Right lobe of liver (tissue), 6 donors: ENCODE results near the gene PSMB1. TPM values are rescaled to one million over a fixed set of nuclear protein-coding genes. Genes with fewer than 3 reads are reported as not detected.

Experiments
- ATAC-seq, 4 donors: fragments of 200-7000 bp; cut with Tn5 transposase; one replicate each; pipeline ENCODE4 v1.9.1; 2020; ENCODE audit warnings: mild to moderate bottlenecking in 4 of 4, moderate library complexity in 4 of 4
- DNase-seq, 3 donors: peaks; one replicate each; pipeline ENCODE4 v3.0.0-alpha.2; 2020
- H3K27ac ChIP-seq, 3 donors: fragments of 200-600 bp; one replicate each; pipeline ENCODE4 v1.8.0; 2022
- H3K27me3 ChIP-seq, 2 donors: fragments of 200-600 bp; one replicate each; pipeline ENCODE4 v1.8.0; 2022
- H3K36me3 ChIP-seq, 4 donors: fragments of 200-600 bp; sonication (generic) in 1 of 4; one replicate each; pipeline versions ENCODE4 v1.5.1 to v1.8.0; 2017 to 2022; ENCODE audit warnings: control low read depth in 1 of 4
- H3K4me1 ChIP-seq, 4 donors: fragments of 200-600 bp; sonication (generic) in 1 of 4; one replicate each; pipeline versions ENCODE4 v1.5.1 to v1.8.0; 2017 to 2022; ENCODE audit warnings: control low read depth in 1 of 4
- H3K4me3 ChIP-seq, 3 donors: fragments of 200-600 bp; one replicate each; pipeline ENCODE4 v1.8.0; 2022
- H3K9me3 ChIP-seq, 4 donors: fragments of 200-600 bp; sonication (generic) in 1 of 4; one replicate each; pipeline versions ENCODE4 v1.5.1 to v1.8.0; 2017 to 2022; ENCODE audit warnings: control low read depth in 1 of 4
- CTCF ChIP-seq, 4 donors: fragments of 200-600 bp in 3 of 4; fragments of 450-650 bp in 1 of 4; IDR thresholded peaks; one replicate each; pipeline versions ENCODE4 v1.5.1 to v1.8.0; 2016 to 2022; ENCODE audit warnings: antibody characterized with exemption in 4 of 4, mild to moderate bottlenecking in 2 of 4
- POLR2A ChIP-seq: fragments of 450-650 bp; IDR thresholded peaks from one replicate; pipeline ENCODE4 v1.6.1; 2017; ENCODE audit warnings: antibody characterized with exemption, mild to moderate bottlenecking
- WGBS: methylation state at CpG from one replicate; pipeline ENCODE4 v1.1.6; 2018; ENCODE audit warnings: low coverage, low lambda C conversion rate; ENCODE audit not compliant: insufficient coverage; ENCODE audit errors: missing lambda C conversion rate; 5-methylcytosine and 5-hydroxymethylcytosine counted together
- intact Hi-C, 2 donors: fragments of 100-400 bp; cut with DNase I; formaldehyde crosslinking; loops; one replicate each; pipeline versions ENCODE4 v1.11.2 to v1.14.1; 2022
- total RNA-seq, 6 experiments: library from RNA; depleted of rRNA in 2 of 6; stranded (reverse); fragments of >200 nt in 2 of 6; fragmentation: NEBNext Ultra II Directional in 3 of 6; extraction: Animal tissue kit (Norgen Biotek cat#: 25700) in 3 of 6; gene quantifications; one replicate each; pipeline versions ENCODE4 v1.1.0 to v1.2.4, GENCODE V29; 2016 to 2023
- donor health status: DM: no; HTN: yes; CAD: no.
- donor health status: DM: no; HTN: no; CAD: no.
- donor health status: DM: no; HTN: no; CAD: no.
- donor health status: DM: no; HTN: yes; CAD: no.
- donor health status: DM: no; HTN: yes; CAD: no.

The PSMB1 gene
- total RNA-seq, 6 experiments from 2014 or later, result 90.3 to 164 (median 111) TPM

DNA sequence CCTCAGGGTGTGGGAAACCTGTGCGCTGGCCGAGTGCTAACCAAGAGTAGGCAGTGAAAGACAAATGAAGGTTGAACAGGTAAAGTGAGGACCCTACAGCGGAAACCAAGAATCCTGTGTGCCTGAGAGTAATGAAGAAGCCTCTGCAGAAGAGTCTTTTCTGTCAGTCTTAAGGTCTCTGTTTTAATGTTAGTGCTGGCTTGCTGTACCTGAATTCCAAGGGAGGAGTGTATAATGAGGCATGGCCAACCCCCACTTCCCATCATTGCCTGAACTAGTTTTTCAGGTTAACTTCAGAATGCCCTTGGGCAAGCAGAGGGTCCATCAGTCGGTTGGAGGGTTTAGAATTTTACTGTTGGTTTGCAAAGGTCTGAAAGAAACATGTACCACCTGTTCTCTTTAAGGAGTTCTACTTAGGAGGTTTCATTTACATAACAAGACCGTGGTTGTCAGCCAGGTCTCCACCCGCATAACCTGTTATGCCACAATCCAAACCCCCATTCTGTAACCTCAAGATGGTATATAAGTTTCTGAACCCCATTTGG, 31.9 kb upstream of the PSMB1 start:
- Histone ChIP-seq H3K4me3 (peak overlapping the region; percentile 72 to 99 (median 93)), H3K9me3 (no peaks in the 10 kb centered on the region), H3K27ac (peak overlapping the region; percentile 65 to 80 (median 71)), H3K4me1 (peaks cover 0 to 15% (median 0%) of the 10 kb centered on the region in 4 donors), H3K36me3 (peaks cover 0 to 21% (median 5%) of the 10 kb centered on the region in 4 donors), H3K27me3 (no peaks in the 10 kb centered on the region)
- intact Hi-C loops, result no loop called here
- 0% methylated on average over 6 of the region's 6 CpGs for WGBS
- no peak for TF ChIP-seq POLR2A
- TF ChIP-seq CTCF (IDR thresholded peaks at IDR 0.05), result no peak
- ATAC-seq, result peak in 1 of 4 donors; percentile 2
- DNase-seq, result no peak

DNA sequence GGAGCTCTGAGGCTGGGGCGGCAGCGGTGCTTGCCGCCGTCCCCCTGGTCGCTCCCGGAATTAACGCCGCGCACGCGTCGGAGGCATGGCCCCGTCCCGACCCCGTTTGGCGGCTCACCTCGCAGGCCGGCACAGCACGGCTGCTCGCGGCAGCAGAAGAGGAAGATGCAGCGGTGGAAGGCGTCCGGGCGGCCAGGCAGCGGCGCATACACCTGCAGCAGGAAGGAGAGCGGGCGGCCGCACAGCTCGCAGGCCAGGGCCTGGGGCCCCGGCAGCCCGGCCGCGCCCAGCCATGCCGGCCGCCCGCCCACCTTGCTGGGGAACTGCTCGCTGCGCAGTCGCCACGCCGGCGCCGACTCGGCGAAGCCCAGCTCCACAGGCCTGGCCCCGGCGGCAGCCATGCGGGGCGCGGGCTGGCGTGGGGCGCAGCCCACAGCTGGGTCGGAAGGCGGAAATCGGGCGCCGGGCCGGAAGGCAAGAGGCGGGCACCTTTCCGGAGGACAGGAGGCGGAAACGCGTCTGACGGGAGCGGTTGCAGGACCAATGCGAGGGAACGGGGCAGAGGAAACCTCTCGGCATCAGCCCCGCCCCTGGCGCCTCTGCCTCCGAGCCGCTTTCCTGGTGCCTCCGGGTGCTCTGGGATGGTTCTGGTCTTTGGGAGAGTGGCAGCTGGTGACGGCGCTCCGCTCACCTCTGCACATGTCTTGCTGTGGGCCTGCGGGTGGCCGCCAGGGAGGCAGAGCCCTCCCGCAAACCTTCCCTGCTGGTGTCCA, 31.3 kb upstream of the PSMB1 start, which contains the start of gene PDCD2:
PDCD2 (minus strand) TSS at position 457 of the 773 bp plus-strand sequence; CDS start at position 401, 56 bp downstream.
- ATAC-seq, result peak; percentile 99
- H3K4me3 ChIP-seq, result peak within 1 kb of the TSS; percentile 72 to 99 (median 93)
- TF ChIP-seq POLR2A (peak; percentile 79), CTCF (IDR thresholded peaks at IDR 0.05) (no peak)
- DNase-seq, result peak; percentile 96
- no peaks in the 10 kb centered on the region for H3K27me3 ChIP-seq
- 0% methylated on average over 19 of the region's 81 CpGs for WGBS
- peaks cover 0 to 25% (median 5%) of the 10 kb centered on the region in 4 donors for H3K36me3 ChIP-seq
- H3K4me1 ChIP-seq, result peaks cover 0 to 15% (median 0%) of the 10 kb centered on the region in 4 donors
- H3K27ac ChIP-seq, result peak within 1 kb of the TSS; percentile 65 to 80 (median 71)
- H3K9me3 ChIP-seq, result no peaks in the 10 kb centered on the region
- intact Hi-C loops, result no loop called here

GRCh38 chr6:170583756-170584180, 30.7 kb upstream of the PSMB1 start:
- ATAC-seq (no peak), DNase-seq (no peak)
- no peaks in the 10 kb centered on the region for H3K27me3 ChIP-seq
- under 1% methylated on average over 12 of the region's 12 CpGs for WGBS
- peak in 1 of 4 donors; percentile 5 for TF ChIP-seq CTCF (IDR thresholded peaks at IDR 0.05)
- TF ChIP-seq POLR2A, result no peak
- peak overlapping the region; percentile 72 to 99 (median 93) for H3K4me3 ChIP-seq
- H3K36me3 ChIP-seq, result peaks cover 0 to 25% (median 5%) of the 10 kb centered on the region in 4 donors
- peak overlapping the region; percentile 62 to 80 (median 71) for H3K27ac ChIP-seq
- no peaks in the 10 kb centered on the region for H3K9me3 ChIP-seq
- peaks cover 0 to 15% (median 0%) of the 10 kb centered on the region in 4 donors for H3K4me1 ChIP-seq
- intact Hi-C loops, result no loop called here

GRCh38 chr6:170578909-170579308, 25.8 kb upstream of the PSMB1 start:
- intact Hi-C loops, result no loop called here
- no peaks in the 10 kb centered on the region for H3K27me3 ChIP-seq
- TF ChIP-seq CTCF (IDR thresholded peaks at IDR 0.05) (no peak), POLR2A (no peak)
- DNase-seq, result no peak
- no peak overlapping the region for H3K27ac ChIP-seq
- no peaks in the 10 kb centered on the region for H3K9me3 ChIP-seq
- no peak overlapping the region for H3K4me3 ChIP-seq
- H3K36me3 ChIP-seq, result peaks cover 0 to 54% (median 11%) of the 10 kb centered on the region in 4 donors
- no peak for ATAC-seq
- peaks cover 0 to 8% (median 0%) of the 10 kb centered on the region in 4 donors for H3K4me1 ChIP-seq
